IPS-NIHi11 (cell line): ENCODE measurements around the gene KRT16.
"Not testable (repeated sequence)": the region's sequence is repeated elsewhere in the genome, so short reads cannot be mapped to it uniquely, and the experiment has no call there.

ENCODE experiments used
- DNase-seq: peaks from one replicate; pipeline ENCODE4 v3.0.0; 2012; ENCODE audit warnings: mixed read lengths, low spot score

Gene KRT16

GRCh38 chr17:41647940-41648410 is 35.4 kb upstream of the KRT16 start:
- peak; percentile 93 for DNase-seq

- DNase-seq: no peak
These were observed 34.7 kb upstream of the KRT16 start for GRCh38 chr17:41647038-41647813.

- DNase-seq: no peak
These were observed 29.9 kb upstream of the KRT16 start for GRCh38 chr17:41642252-41643156.

GRCh38 chr17:41640596-41640995 is 28.0 kb upstream of the KRT16 start:
- DNase-seq: not testable (repeated sequence)

GRCh38 chr17:41639492-41640473 is 27.2 kb upstream of the KRT16 start:
- DNase-seq: no peak

- no peak for DNase-seq
These were observed 26.4 kb upstream of the KRT16 start for GRCh38 chr17:41638941-41639340.

- DNase-seq: no peak
These were observed 25.6 kb upstream of the KRT16 start for GRCh38 chr17:41638194-41638593.

GRCh38 chr17:41636652-41637051 is 24.1 kb upstream of the KRT16 start:
- no peak for DNase-seq

- peak; percentile 48 for DNase-seq
These were observed 22.8 kb upstream of the KRT16 start for GRCh38 chr17:41635121-41636097.

- DNase-seq: no peak
These were observed 22.1 kb upstream of the KRT16 start for GRCh38 chr17:41634639-41635038.

GRCh38 chr17:41633556-41634199 is 21.1 kb upstream of the KRT16 start:
- DNase-seq: no peak

- DNase-seq: no peak
These were observed 20.0 kb upstream of the KRT16 start for GRCh38 chr17:41632482-41633105.

- no peak for DNase-seq
These were observed 19.3 kb upstream of the KRT16 start for GRCh38 chr17:41631898-41632285.

- no peak for DNase-seq
These were observed 18.7 kb upstream of the KRT16 start for GRCh38 chr17:41631025-41631897.

GRCh38 chr17:41629826-41630670 is 17.5 kb upstream of the KRT16 start:
- no peak for DNase-seq

- no peak for DNase-seq
These were observed 16.7 kb upstream of the KRT16 start for GRCh38 chr17:41629316-41629715.

GRCh38 chr17:41628621-41629255 is 16.2 kb upstream of the KRT16 start:
- not testable (repeated sequence) for DNase-seq
